SK-N-MC (cell line): ENCODE measurements around the gene PEX14.

Experiments used
- EZH2 ChIP-seq: fragments of 200-600 bp; sonication (generic); IDR thresholded peaks from one replicate; pipeline ENCODE4 v1.6.1; 2017; ENCODE audit warnings: antibody characterized with exemption
- POLR2AphosphoS5 ChIP-seq: IDR thresholded peaks from 2 replicates; pipeline ENCODE4 v1.6.1; 2012; ENCODE audit warnings: mild to moderate bottlenecking, low read depth, low read length, borderline replicate concordance

- TF ChIP-seq EZH2 (no peak), POLR2AphosphoS5 (no peak)
These were observed 191.4 kb downstream of the PEX14 start for GRCh38 chr1:10665930-10666850.
